Tibial nerve (tissue), 4 donors: ENCODE measurements around the gene LFNG.

Experiments
- EP300 ChIP-seq, 2 donors: sonication (generic); formaldehyde crosslinking; IDR thresholded peaks; one replicate each; pipeline ENCODE4 v1.6.1; 2017; ENCODE audit warnings: antibody characterized with exemption in 2 of 2, mild to moderate bottlenecking in 1 of 2
- POLR2A ChIP-seq, 2 donors: fragments of 450-650 bp; IDR thresholded peaks; one replicate each; pipeline ENCODE4 v1.6.1; 2017; ENCODE audit warnings: antibody characterized with exemption in 2 of 2, mild to moderate bottlenecking in 2 of 2, moderate library complexity in 2 of 2
- TF ChIP-seq, protein P1 (sequence below), 5 experiments: fragments of 200-600 bp in 3 of 5; fragments of 450-650 bp in 2 of 5; sonication (generic) in 3 of 5; IDR thresholded peaks; one replicate each; pipeline ENCODE4 v1.5.1; 2016 to 2019; ENCODE audit warnings: antibody characterized with exemption in 5 of 5, mild to moderate bottlenecking in 3 of 5, moderate library complexity in 2 of 5

DNA sequence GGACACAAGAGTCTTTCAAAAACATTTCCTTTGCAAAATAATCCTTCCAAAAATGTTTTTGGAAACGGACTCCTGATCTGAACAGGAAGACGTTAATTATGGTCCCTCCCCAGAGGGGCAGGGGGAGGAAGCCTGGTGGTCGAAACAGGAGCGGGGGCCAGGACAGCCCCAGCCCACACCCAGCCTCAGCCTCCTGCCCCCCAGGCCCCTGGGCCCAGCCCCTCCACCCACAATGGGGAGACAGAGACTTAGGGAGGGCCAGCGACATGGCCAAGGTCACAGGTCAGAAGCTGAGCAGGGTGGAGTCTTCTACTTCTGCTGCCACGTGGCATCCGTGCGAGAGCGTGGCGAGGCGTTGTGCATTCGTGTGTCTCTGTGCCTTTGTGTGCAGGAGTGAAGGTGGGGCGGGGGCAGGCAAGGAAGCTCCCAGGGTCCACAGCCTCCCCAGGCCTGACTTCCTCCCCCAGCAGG lies 29.4 kb upstream of the LFNG start:
- TF ChIP-seq, protein P1, sequence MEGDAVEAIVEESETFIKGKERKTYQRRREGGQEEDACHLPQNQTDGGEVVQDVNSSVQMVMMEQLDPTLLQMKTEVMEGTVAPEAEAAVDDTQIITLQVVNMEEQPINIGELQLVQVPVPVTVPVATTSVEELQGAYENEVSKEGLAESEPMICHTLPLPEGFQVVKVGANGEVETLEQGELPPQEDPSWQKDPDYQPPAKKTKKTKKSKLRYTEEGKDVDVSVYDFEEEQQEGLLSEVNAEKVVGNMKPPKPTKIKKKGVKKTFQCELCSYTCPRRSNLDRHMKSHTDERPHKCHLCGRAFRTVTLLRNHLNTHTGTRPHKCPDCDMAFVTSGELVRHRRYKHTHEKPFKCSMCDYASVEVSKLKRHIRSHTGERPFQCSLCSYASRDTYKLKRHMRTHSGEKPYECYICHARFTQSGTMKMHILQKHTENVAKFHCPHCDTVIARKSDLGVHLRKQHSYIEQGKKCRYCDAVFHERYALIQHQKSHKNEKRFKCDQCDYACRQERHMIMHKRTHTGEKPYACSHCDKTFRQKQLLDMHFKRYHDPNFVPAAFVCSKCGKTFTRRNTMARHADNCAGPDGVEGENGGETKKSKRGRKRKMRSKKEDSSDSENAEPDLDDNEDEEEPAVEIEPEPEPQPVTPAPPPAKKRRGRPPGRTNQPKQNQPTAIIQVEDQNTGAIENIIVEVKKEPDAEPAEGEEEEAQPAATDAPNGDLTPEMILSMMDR (IDR thresholded peaks at IDR 0.05): no peak
- no peak for TF ChIP-seq EP300 (IDR thresholded peaks at IDR 0.05)
- TF ChIP-seq POLR2A (IDR thresholded peaks at IDR 0.05): no peak
